K562 (cell line): ENCODE measurements around the gene ARHGAP23. TPM values are rescaled to one million over a fixed set of nuclear protein-coding genes. Genes with fewer than 3 reads are reported as not detected.
A peak's percentile ranks its signal among the peaks of the same experiment; 100 is the strongest.

Experiments
- AFF4 ChIP-seq: sonication (generic); formaldehyde crosslinking; IDR thresholded peaks from 2 replicates; pipeline ENCODE4 v1.8.0; 2023; ENCODE audit warnings: mild to moderate bottlenecking, missing genetic modification reagents
- CTBP1 ChIP-seq: fragments of 450-650 bp; IDR thresholded peaks from 2 replicates; pipeline ENCODE4 v1.6.1; 2016; ENCODE audit warnings: borderline replicate concordance
- DIDO1 ChIP-seq: fragments of 450-650 bp; IDR thresholded peaks from 2 replicates; pipeline ENCODE4 v1.6.1; 2016; ENCODE audit warnings: low read depth, missing biosample characterization, missing genetic modification characterization
- FOXK2 ChIP-seq, 2 experiments: fragments of 450-650 bp; IDR thresholded peaks in 1 of 2; conservative IDR thresholded peaks in 1 of 2; 2 replicates each; pipeline ENCODE4 v1.6.1; 2016; ENCODE audit warnings: low read depth in 2 of 2, mild to moderate bottlenecking in 1 of 2
- MNT ChIP-seq, 2 experiments: fragments of 450-650 bp; conservative IDR thresholded peaks; 2 replicates each; pipeline ENCODE4 v1.6.1; 2017; ENCODE audit warnings: mild to moderate bottlenecking in 2 of 2, moderate library complexity in 2 of 2
- NCOR1 ChIP-seq: fragments of 450-650 bp; IDR thresholded peaks from 2 replicates; pipeline ENCODE4 v1.6.1; 2016; ENCODE audit warnings: mild to moderate bottlenecking, moderate library complexity
- POLR2AphosphoS2 ChIP-seq: IDR thresholded peaks from 2 replicates; pipeline ENCODE4 v1.6.1; 2012; ENCODE audit warnings: low read length, improper control_type of control experiment
- RAD51 ChIP-seq: fragments of 450-650 bp; IDR thresholded peaks from 2 replicates; pipeline ENCODE4 v1.7.1; 2016; ENCODE audit warnings: low read depth, mild to moderate bottlenecking, borderline replicate concordance
- TAL1 ChIP-seq: fragments of 450-650 bp; IDR thresholded peaks from 2 replicates; pipeline ENCODE4 v1.6.1; 2016; ENCODE audit warnings: mild to moderate bottlenecking
- polyA plus RNA-seq, 8 experiments: library from polyadenylated mRNA; depleted of rRNA in 4 of 8; stranded (reverse) in 5 of 8; unstranded in 3 of 8; fragments of >200 nt; fragmentation: Nextera tagmentation in 2 of 8; fragmentation: Illumina TruSeq in 1 of 8; extraction: Ambion mirVana in 2 of 8; extraction: Trizol in 1 of 8; gene quantifications; 2 replicates each; pipeline versions ENCODE4 v1.2.1 to v1.2.3, GENCODE V29; 2011 to 2014; ENCODE audit warnings: inconsistent platforms in 1 of 8, missing spikeins in 1 of 8
- total RNA-seq, 7 experiments: library from RNA; depleted of rRNA in 6 of 7; stranded (reverse); fragments of >200 nt in 6 of 7; fragmentation: Illumina TruSeq in 2 of 7; extraction: Trizol in 2 of 7; gene quantifications; 2 replicates each; pipeline versions ENCODE4 v1.2.1 to v1.2.3, GENCODE V29; 2011 to 2021; ENCODE audit warnings: low replicate concordance in 1 of 7

ARHGAP23 gene
- total and polyA plus RNA-seq, 9 of the 15 experiments (the other 6 are each of a cell fraction or from before 2014, with no cell fraction given): 0.01 to 2.7 (median 0.70) TPM

GRCh38 chr17:38460082-38460715 is 31.9 kb downstream of the ARHGAP23 start (continued):
- no peak for TF ChIP-seq AFF4 (CRISPR knock-in tag)
- TF ChIP-seq FOXK2 (conservative IDR thresholded peaks at IDR 0.05 in 1 of 2, IDR thresholded peaks at IDR 0.05 in 1 of 2; ENCODE audit: low read depth in 2 of 2): 0 out of 4 replicates have a peak, but pooled peaks of 1 of the 2 experiments have one; percentile 31
- peak; percentile 80 for TF ChIP-seq RAD51
- peak; percentile 39; the same call in 1 of the 2 replicates for TF ChIP-seq NCOR1
- peak in 1 of 2 experiments; percentile 60; a peak in 1 of 4 replicates for TF ChIP-seq MNT (conservative IDR thresholded peaks at IDR 0.05)
- TF ChIP-seq POLR2AphosphoS2: no peak
- TF ChIP-seq DIDO1 (tag): 0 out of 2 replicates have a peak, but pooled peaks have one; percentile 35
- peak; percentile 40; the same call in 1 of the 2 replicates for TF ChIP-seq TAL1
- no peak; the same call in 1 of the 2 replicates for TF ChIP-seq CTBP1
